GM18861 (cell line): Measurements from ENCODE around the gene OR8H3.
"Not testable (repeated sequence)": the region's sequence is repeated elsewhere in the genome, so short reads cannot be mapped to it uniquely, and the experiment has no call there.

Experiments
- ATAC-seq: cut with Tn5 transposase; IDR thresholded peaks from one replicate; pipeline ENCODE4 v1.9.1; 2021; ENCODE audit not compliant: unreplicated experiment

OR8H3 gene

GRCh38 chr11:56122073-56122472, at the start of gene OR8H3:
Gene OR8H3, plus strand, starts transcription at chr11:56122373. Its CDS starts 0 bp downstream, at chr11:56122373.
- no peak for ATAC-seq

DNA sequence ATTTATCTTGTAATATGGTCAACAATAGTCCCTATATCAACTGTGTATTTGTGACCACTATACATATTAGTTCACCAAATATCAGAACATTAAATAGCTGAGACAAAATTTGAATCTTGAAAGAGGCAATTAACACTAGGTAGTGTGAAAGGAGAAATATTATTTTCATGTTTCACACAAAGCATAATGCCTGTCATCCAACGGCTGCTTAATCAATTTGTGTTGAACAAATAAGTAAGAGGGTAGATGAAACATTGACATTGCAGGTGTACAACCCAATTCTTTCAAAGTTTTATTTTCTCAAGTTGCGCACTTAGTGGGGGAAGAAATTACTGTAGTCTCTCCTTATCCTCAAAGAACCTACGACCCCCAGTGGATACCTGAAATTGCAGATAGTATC, 32.5 kb upstream of the OR8H3 start:
- ATAC-seq: no peak

DNA sequence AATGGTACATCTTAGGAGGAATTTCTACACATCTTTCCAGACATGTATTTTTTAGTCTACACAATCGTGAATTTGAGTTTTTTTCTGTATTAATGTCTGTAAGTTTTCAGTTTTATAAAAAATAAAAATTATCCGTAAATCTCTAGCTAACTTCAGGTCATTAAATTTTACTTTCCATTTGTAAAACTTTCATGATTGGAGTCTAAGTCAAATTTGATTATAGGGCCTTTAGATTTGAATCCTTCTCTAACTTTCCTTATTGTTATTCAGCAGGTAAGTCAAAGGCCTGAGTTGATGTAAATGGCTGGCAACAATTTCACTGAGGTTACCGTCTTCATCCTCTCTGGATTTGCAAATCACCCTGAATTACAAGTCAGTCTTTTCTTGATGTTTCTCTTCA, 29.2 kb upstream of the OR8H3 start, which contains the start of gene OR8I2:
OR8I2 (plus strand) TSS at position 301 of the 400 bp plus-strand sequence; CDS start at position 301, 0 bp downstream.
- ATAC-seq: no peak

GRCh38 chr11:56103210-56103737, 18.9 kb upstream of the OR8H3 start, which contains the start of gene OR8H2:
Gene OR8H2, plus strand, starts transcription at chr11:56103687. Its CDS starts 1,356 bp downstream, at chr11:56105043.
- no peak for ATAC-seq

DNA sequence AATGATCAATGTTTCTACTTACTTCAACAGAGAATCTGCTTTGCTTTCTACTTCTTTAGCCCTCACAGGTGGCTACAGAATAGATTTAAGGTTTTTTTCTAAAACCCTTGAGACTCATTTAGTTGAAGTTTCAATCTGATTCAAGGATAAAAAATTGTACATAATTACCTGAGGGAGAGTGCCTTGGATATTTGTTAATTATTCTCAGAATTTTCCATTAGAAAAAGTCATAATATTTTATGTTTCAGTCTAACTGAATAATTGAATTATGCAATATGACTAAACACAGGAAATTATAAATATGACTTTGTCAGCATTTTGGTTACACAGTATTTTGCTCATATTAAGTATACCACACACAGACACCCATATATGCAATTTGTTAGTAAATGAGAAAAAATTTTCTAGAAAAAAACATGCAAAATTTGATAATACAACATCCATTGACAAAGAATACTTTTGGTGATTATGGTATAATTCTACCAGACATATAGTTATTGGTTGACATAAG, 18.0 kb downstream of the OR8H3 start, which contains the start of gene OR8J3:
OR8J3 (minus strand) TSS at position 51 of the 511 bp plus-strand sequence. CDS start 2,483 bp downstream, outside the sequence.
- no peak for ATAC-seq

DNA sequence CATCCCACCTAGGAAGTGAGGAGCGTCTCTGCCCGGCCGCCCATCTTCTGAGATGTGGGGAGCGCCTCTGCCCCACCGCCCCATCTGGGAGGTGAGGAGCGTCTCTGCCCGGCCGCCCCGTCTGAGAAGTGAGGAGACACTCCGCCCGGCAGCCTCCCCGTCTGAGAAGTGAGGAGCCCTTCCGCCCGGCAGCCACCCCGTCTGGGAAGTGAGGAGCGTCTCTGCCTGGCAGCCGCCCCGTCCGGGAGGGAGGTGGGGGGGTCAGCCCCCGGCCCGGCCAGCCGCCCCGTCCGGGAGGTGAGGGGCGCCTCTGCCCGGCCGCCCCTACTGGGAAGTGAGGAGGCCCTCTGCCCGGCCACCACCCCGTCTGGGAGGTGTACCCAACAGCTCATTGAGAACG, 21.5 kb downstream of the OR8H3 start:
- not testable (repeated sequence) for ATAC-seq

GRCh38 chr11:56151376-56151775, 29.2 kb downstream of the OR8H3 start:
- no peak for ATAC-seq

DNA sequence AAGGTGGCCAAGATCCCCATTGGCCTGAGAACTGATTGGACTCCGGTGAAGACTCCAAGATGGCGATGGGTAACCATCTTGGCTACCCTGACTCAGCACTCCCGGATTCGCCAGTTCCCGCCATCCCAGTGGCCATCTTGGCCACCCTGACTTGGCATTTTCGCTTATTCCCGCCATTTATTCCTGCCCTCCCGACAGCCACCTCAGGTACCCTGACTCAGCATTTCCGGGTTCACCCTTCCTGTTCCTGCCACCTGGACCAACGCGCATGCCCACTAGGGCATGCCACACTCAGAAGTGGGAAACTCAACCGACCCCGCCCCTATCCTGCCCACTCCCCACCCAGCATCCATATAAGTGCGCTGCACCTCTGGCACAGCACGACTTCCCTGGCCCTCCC, 30.2 kb downstream of the OR8H3 start:
- no peak for ATAC-seq

- no peak for ATAC-seq
Observed at GRCh38 chr11:56160217-56160616, 38.0 kb downstream of the OR8H3 start, which contains the start of gene OR8K5. Gene OR8K5, minus strand, starts transcription at chr11:56160317. Its CDS starts 0 bp downstream, at chr11:56160317.

DNA sequence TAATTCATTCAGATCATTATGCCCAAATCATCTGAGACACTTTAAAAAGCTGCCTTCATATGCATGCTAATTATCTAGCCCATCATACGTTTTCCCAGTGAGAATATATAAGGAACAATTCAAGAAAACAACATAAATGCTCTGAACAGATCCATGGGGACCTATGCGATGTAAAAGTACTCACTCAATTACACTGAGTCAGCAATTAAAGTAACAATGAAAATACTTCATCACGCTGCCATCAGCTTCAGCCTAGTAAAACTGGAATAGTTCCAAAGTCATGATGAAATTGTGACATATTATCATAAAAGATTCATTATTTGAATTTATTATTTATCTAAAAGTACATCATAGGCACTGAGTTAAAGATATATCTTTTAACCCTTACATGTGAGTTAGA, 41.6 kb downstream of the OR8H3 start:
- no peak for ATAC-seq

DNA sequence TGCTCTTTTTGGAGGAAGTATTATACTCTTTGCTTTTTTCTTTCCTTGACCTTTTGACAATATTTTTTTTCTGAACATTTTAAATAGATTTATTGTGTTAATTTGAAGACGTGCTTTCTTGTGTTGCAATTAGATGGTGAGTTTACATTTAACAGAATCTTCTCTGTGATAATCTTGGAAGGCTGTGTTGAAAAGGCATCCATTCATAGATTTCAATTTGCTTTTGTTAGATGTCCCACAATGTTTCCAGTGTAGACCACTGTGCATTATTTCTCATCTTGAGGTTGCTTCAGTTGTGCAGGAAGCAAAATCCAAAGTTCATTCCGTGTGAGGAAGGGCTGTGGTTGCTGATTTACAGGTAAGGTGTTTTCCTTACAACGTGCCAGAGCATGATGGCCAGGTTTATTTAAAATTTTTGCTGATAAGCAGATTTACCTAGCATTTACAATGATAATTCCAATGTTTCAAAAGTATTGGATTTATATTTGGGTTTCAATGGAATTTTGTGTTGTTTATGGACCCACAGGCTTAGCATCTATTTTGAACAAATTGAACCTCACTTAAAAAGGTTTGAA, 50.2 kb downstream of the OR8H3 start:
- ATAC-seq: no peak
